GM18870 (cell line): ENCODE measurements around the gene FDPS.
"Not testable (repeated sequence)": the region's sequence is repeated elsewhere in the genome, so short reads cannot be mapped to it uniquely, and the experiment has no call there.

Experiments used
- ATAC-seq: cut with Tn5 transposase; IDR thresholded peaks from one replicate; pipeline ENCODE4 v1.9.1; 2021; ENCODE audit warnings: moderate library complexity; ENCODE audit not compliant: unreplicated experiment

The FDPS gene

GRCh38 chr1:155318082-155318481 lies 9.4 kb downstream of the FDPS start:
- no peak for ATAC-seq

GRCh38 chr1:155319536-155319935 lies 10.9 kb downstream of the FDPS start:
- no peak for ATAC-seq

GRCh38 chr1:155320252-155320651 lies 11.6 kb downstream of the FDPS start:
- no peak for ATAC-seq

GRCh38 chr1:155320661-155321617 lies 12.3 kb downstream of the FDPS start, which contains the start of gene RUSC1:
Gene RUSC1, plus strand, starts transcription at chr1:155320894. Its CDS starts 880 bp downstream, at chr1:155321774.
- no peak for ATAC-seq

GRCh38 chr1:155321639-155322503 lies 13.2 kb downstream of the FDPS start:
- no peak for ATAC-seq

- no peak for ATAC-seq
Measured at GRCh38 chr1:155322571-155322952, 13.9 kb downstream of the FDPS start.

- no peak for ATAC-seq
Measured at GRCh38 chr1:155322953-155323728, 14.5 kb downstream of the FDPS start.

GRCh38 chr1:155323729-155324036 lies 15.0 kb downstream of the FDPS start:
- peak; percentile 0 for ATAC-seq

- peak; percentile 49 for ATAC-seq
Measured at GRCh38 chr1:155324037-155324716, 15.5 kb downstream of the FDPS start.

GRCh38 chr1:155324717-155325602 lies 16.3 kb downstream of the FDPS start:
- no peak for ATAC-seq

GRCh38 chr1:155325603-155325893 lies 16.9 kb downstream of the FDPS start:
- ATAC-seq: no peak

GRCh38 chr1:155326020-155326526 lies 17.4 kb downstream of the FDPS start:
- no peak for ATAC-seq

GRCh38 chr1:155326631-155327037 lies 18.0 kb downstream of the FDPS start:
- no peak for ATAC-seq

- no peak for ATAC-seq
Measured at GRCh38 chr1:155327981-155328380, 19.3 kb downstream of the FDPS start.

- not testable (repeated sequence) for ATAC-seq
Measured at GRCh38 chr1:155328856-155329255, 20.2 kb downstream of the FDPS start.

- ATAC-seq: no peak
Measured at GRCh38 chr1:155329980-155330598, 21.4 kb downstream of the FDPS start.

- no peak for ATAC-seq
Measured at GRCh38 chr1:155334962-155335361, 26.3 kb downstream of the FDPS start.

- no peak for ATAC-seq
Measured at GRCh38 chr1:155339515-155340097, 30.9 kb downstream of the FDPS start.

GRCh38 chr1:155342842-155343241 lies 34.2 kb downstream of the FDPS start:
- ATAC-seq: no peak
